Stimulated activated CD8-positive, alpha-beta memory T cell treated with anti-CD3 and anti-CD28 coated beads, Interleukin-2, amount 100 ng/mL, for 1 hour (primary cell): ENCODE data around the gene COQ9.
A peak's percentile ranks its signal among the peaks of the same experiment; 100 is the strongest.
"Not testable (repeated sequence)": the region's sequence is repeated elsewhere in the genome, so short reads cannot be mapped to it uniquely, and the experiment has no call there.

Experiments
- DNase-seq, 2 donors: peaks; one replicate each; pipeline ENCODE4 v3.0.0-alpha.2; 2020; ENCODE audit warnings: low read depth in 2 of 2

Gene COQ9, protein sequence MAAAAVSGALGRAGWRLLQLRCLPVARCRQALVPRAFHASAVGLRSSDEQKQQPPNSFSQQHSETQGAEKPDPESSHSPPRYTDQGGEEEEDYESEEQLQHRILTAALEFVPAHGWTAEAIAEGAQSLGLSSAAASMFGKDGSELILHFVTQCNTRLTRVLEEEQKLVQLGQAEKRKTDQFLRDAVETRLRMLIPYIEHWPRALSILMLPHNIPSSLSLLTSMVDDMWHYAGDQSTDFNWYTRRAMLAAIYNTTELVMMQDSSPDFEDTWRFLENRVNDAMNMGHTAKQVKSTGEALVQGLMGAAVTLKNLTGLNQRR

DNA sequence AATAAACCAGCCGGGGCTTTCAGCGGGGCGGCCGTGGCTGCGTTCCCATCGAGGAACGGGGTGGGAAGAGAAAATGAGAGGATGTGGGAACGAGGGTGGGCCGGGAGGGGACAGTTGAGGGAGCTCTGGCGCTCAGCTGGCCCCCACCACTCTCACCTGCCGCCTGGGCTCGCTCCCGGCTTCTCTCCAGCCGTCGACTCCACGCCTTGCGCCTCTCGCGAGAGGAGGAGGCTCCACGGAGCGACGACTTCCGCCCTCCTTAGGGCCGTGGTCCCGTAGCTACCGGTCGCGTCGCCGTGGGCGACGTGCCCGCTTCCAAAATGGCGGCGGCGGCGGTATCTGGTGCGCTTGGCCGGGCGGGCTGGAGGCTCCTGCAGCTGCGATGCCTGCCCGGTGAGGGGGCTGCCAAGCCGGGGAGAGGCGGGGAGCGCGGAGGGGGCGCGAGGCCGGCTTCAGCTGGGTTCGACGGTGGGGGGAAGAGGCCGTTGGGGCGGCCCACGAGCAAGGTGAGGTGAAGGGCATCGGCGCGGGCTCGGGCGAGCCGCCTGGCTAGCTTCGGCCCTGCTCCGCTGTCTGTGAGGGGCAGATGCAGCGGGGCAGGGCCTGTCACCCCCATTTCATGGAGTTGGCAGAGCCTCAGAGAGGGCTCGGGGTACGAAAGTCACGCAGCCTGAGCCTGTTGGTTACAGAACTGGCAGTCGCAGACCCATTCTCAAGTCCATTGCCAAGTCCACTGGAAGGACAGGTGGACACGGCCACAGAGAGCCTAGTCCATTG lies at the start of gene COQ9, which contains the start of gene CIAPIN1:
TSS of gene COQ9 (plus strand) at position 294 of the 777 bp plus-strand sequence. CDS start at position 321, 27 bp downstream.
TSS of gene CIAPIN1 (minus strand) at position 200 of the 777 bp plus-strand sequence. CDS start 6,457 bp downstream, outside the sequence.
- peak; percentile 84 to 87 for DNase-seq

DNA sequence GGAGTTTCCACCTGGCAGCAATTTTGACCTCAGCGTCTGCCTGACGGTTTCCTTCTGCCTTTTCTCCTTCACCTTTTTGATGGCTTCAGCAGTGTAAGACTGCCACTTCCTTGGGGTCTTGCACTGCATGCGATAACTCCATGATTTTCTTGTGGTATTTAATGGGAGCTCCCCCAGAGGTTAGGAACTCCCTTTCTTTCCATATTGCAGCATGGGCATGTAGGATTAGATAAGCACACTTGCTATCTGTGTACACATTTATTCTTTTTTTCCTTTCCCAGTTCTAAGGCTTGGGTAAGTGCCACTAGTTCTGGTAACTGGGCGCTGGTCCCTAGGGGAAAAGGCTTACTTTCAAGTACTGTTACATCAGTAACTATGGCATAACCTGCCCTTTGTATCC lies 49.8 kb upstream of the COQ9 start:
- not testable (repeated sequence) for DNase-seq

DNA sequence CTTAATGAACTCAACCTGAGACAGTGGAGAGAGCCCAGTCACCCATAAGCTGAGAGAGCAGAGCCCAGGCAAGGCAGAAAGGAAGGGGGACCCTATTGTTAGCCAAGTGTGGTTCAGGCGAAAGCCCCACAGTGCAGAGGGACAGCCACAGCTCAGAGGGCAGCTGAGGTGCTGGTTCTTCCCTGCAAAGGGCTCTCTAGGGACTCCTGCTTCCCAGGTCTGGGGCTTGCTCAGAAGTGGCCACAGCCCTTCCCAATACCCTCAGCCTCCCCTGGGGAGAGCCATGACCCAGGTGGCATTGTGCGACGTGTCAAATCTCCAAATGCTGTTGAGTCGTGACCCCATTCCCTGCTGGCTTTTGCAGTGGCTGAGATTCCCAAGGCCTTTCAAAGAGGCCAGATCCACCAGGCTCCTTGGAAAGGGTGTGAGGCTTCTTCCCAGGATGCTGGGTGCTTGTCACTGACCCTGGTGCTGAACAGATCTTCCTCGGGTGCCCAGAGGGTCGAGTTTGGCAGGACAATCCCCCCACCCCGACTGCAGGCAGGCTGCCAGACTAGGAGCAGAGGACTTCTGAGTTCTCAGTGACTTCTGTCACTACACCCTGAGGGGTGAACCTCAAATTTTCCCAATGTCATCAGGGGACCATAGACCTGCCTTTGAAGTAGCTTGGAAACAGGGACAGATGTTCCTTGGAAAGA lies 45.2 kb upstream of the COQ9 start:
- DNase-seq, result no peak

DNA sequence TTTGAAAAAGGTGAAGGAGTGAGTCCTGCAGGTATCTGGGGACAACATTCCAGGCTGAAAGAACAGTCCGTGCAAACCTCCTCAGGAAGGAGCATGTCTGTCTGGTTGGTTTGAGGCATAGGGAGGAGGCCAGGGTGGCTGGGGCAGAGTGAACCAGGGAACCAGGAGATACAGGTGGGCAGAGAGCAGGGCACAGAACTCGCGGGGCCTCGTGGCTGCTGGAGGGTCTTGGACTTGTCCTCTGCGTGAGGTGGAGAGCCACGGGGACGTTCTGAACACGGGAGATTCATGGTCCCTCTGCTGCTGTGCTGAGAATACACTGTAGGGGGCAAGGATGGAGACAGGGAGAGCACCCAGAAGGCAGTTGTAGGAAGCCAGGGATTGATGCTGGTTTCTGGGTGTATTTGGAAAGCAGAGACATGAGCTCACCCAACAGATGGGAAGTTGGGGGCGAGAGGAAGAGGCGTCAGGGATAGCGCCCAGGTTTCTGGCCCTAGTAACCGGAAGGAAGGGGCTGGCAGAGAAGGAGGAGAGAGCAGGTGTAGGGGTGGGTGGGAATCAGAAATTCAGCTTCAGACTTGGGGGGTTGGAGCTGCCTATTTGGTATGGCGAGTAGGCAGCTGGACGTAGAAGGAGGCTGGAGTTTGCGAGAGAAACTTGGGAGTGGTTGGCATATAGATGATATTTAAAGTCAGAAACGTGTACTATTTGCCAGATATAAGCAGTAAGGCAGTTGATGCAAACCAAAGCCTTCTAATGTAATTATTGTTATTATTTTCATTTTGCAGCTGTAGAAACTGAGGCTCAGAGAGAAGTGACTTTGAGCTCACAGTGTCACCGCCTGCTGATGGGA lies 43.1 kb upstream of the COQ9 start, which contains the start of gene CCL17:
TSS of gene CCL17 (plus strand) at position 803 of the 853 bp plus-strand sequence. CDS start 9,166 bp downstream, outside the sequence.
- DNase-seq, result no peak

DNA sequence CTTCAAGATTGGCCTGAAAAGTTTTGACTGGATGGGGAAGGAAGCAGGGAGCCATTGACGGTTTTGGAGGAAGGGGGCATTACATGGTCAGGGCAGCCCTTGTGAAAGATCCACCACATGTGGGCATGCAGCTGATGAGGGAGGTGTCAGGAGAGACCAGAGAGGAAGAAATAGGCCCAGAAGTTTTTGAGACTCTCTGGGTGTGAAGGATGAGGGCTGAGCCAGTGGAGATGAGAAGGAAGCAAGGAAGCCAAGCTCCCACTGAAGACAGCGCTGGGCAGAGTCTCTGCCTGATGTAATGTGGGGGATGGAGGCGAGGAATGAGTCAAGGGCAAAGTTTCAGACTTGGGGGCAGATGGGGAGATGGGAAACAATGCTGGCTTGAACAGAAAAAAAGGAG lies 42.2 kb upstream of the COQ9 start:
- DNase-seq, result no peak

DNA sequence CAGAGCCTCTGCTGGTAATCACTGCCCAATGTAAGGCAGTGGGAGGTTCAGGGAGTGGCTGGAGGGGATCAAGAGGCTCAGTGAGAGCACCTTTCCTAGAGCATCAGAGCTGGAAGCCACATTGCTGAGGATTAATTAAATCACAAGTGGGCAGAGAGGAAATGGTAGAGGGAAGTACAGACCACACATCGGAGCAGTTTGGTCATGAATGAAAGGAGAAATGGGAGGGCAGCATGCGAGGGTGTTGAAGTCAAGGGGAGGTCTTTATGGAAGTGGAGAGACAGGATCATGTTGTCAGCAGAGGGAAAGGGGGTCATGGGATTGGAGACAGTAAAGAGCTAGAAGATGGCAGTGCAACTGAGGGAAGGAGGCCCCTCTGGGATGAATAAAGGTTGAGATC lies 40.4 kb upstream of the COQ9 start:
- no peak for DNase-seq

DNA sequence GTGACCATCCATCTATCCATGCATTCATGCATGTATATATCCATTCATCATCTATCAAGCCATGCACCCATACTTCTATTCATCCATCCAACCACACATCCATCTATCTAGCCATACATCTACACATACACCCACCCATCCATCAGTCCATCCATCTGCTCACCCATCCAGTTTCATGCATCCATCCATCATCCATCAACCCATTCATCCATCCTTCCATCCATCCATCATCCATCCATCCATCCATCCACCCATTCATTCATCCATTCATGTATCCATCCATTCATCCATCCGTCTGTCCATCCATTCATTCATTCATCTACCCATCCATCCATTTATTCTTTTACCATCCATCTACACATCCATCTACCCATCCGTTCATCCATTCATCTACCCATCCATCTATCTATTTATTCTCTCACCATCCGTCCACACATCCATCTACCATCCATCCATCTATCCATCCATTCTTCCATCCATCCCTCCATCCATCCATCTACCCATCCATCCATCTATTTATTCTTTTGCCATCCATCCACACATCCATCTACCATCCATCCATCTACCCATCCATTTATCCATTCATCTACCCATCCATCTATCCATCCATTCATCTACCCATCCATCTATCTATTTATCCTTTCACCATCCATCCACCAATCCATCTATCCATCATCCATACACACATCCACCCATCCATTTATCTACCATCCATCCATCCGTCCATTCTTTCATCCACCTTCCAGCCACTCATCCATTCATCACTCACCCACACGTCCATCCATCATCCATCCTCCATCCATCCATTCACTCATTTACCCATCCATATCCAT lies 39.5 kb upstream of the COQ9 start:
- DNase-seq, result no peak

DNA sequence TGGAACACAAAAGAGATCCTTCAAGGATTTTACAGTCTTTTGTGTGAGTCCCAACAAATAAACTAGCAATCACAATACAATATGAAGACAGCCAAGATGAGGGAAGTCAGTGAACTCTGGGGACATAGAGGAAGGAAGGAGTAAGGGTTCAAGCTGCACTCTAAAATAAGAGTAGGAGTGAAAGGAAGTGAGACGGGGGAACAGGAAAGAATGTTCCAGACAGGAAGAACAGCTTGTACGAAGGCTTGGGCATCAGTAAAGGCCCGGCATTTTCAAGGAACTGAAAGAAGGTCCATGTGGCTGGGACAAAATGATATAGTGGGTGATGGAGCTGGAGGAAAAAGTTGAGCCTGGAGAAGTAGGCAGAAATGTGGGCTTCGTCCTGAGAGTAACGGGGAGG lies 38.2 kb upstream of the COQ9 start:
- no peak for DNase-seq

DNA sequence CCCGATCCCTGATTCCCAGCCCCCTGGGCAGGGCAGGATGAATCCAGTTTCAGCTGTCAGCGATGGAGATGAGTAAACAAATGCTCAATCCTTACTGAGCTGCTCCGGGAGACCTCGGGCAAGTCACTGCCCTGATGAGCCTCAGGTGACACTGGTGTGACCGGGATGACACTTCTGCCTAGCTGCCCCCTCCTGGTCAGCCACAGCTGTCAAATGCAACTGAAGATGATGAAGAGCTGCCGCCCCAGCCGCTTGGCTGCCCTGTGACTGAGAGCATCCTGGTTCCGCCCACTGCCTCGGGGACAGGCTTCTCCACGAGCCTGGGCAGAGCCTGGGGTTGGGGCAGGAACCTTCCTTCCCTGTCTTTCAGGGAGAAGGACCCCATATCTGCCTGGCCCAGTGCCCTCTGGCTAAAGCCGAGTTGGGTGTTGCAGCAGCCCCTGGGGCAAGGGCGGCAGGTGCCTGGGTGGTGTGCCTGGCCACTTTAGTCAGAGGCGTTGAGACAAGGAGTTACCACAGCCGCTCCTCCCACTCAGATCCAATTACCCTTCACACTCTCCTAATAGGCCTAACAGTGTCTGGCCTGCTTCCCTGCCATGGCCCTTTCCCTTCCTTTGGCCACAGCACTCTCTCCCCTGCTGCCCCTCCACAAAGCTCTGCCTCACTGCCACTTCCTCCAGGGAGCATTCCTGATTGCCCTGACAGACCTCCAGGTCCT lies 37.2 kb upstream of the COQ9 start:
- no peak for DNase-seq

DNA sequence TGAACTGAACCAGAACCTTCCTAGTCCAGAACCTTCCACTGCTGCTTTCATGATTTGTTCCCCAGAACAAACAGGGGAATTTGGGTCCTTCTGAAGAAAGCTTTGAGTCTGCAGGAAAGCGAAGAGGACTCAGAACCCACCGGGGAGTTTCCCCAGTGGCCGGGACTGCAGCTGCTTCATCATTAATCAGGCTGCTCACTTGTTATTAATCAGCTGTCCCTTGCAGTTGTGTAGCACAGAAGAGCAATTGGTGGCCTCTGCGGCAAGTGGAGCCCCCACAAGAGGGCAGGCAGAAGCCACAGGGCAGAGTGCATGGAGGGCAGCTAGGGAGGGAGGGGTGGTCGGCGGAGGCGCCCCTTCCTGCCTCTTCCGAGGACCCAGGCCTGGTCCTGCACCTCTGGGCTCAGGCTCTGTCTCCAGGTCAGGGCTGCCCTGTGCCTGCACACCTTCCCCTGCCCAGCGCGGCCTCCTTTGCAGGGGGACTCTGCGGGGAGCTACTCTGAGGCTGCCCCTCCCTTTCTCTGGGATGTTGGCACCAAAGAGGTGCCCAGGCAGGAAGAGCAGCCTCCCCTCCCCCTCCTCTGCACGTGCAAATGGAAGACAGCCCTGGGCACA lies 35.8 kb upstream of the COQ9 start:
- DNase-seq, result no peak

DNA sequence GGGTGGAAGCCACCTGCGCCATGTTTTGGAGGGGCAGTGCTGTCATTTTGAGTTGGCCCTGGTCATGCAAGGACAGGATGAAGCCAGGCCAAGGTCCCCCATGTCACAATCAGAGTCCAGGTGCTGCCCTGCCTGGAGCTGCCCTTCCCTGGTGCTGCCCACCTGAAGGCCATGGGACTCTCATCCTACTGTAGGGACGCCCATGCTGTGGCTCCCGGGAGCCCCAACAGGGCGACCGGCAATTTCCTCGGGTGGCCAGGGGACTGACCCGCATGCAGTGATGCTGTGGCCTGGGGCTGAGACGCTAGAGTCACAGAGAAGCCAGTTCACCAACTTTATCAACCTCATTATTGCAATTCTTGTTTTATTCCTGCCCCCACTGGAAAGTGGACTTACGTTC lies 34.7 kb upstream of the COQ9 start:
- DNase-seq, result no peak

DNA sequence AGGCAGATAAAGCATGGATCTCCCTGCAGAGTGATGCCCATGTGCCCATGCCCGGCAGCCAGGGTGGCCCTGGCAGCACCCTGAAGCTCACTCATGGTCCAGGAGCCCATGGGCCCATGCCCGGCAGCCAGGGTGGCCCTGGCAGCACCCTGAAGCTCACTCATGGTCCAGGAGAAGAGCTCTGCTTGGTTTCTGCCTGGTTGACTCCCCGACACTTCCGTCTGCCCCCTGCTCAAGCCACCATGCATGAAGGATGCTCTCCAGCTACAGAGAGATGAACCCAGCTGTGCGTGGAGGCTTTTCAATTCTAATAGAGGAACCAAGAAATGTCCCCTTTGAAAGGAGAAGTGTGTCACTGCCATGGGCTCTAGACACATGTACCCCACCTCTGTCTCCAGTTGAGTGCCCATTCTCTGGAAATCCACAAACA lies 34.0 kb upstream of the COQ9 start:
- no peak for DNase-seq

DNA sequence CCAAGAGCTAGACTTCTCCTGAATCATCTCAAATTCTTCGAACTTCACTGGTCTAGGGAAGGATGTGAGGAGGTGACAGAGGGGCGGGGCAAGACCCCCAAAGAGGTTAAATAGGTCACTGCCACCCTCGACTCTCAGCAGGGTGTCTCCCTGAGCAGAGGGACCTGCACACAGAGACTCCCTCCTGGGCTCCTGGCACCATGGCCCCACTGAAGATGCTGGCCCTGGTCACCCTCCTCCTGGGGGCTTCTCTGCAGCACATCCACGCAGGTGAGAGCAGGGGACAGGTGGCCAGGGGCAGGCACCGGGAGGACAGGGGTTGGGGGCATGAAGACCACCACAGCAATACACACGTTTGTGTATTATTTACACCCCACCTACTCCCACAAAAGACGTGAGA lies 33.5 kb upstream of the COQ9 start:
- DNase-seq, result no peak

DNA sequence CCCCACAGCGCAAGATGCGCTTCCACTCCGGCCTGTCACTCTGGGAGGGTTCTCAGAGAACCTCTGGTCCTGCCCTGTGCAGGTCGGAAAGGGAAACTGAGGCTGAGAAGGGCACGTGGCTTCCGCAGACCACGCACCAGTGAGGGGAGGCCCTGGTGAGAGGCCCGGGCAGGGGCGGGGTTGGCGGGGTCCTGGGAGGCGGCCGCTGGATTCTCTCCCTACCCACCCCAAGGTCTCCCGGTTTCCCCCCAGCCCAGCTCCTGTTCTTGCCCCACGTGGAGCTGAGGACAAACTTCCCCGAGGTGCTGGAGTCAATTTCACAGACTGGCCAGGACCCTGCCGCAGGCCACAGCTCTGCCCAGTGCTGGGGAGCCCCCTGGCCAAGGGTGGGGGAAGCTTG lies 31.2 kb upstream of the COQ9 start:
- no peak for DNase-seq

DNA sequence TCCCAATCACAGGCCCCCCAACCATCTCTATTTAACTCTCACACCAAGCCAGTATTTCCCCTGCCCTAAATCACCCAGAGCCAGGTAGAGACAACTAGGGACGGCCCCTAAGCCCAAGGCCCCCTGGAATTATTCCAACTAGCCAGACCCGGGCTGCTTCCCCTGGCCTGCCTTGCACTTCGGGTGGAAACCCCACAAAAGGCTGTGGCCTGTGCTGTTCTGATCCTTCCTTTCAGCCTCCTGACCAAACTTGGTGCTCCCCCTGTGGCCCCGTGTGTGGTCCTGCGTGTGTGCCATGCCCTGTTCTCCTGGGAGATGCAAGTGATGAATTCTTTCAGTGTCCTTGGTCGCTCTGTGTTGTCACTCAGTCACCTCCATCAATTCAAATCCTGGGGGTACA lies 27.8 kb upstream of the COQ9 start:
- DNase-seq, result no peak

DNA sequence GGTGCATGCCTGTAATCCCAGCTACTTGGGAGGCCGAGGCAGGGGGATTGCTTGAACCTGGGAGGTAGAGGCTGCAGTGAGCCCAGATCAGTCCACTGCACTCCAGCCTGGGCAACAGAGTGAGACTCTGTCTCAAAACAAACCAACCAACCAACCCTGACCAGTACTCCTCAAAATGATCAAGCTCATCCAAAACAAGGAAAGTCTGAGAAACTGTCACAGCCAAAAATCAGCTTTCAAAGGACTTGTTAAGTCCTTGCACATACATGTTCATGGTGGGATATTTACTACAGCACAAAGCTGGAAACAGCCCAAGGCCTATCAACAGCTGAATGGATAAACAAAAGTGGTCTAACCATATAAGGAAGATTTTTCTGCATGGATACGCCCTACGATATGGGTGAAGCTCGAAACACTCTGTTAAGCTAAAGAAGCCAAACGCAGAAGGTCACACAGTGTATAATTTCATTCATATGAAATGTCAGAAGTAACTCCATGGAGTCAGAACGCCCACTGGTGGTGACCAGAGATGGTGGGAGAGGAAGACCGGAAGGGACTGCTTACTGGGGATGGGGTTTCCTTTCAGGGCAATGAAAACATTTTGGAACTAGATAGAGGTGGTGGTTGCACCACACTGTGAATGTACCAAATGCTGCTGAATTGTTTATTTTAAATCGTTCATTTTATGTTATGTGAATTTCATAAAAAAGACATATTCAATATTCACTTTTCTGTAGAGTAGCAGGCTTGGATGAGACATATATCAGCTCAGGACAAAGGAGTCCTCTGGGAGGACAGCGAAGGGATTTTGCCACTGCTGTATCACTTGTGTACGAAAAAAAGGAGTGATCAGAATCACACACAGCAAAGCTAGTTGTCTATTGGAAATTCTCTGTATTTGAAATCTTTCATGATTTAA lies 25.0 kb upstream of the COQ9 start:
- DNase-seq, result no peak

DNA sequence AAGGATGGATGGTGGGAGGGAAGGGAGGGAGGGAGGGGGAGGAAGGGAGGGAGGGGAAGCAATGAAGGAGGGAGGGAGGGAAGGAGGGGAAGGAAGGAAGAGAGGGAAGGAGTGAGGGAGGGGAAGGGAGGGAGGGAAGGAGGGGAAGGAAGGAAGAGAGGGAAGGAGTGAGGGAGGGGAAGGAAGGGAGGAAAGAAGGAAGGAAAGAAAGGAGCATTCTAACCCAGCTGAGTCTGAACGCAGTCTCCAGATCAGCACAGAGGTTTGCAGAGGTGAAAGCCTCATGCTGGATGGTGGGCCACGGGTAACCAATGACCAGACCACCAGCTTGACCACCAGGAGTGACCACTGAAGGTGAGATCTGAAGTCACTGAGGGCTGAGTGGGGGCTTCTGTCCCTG lies 24.1 kb upstream of the COQ9 start:
- no peak for DNase-seq

DNA sequence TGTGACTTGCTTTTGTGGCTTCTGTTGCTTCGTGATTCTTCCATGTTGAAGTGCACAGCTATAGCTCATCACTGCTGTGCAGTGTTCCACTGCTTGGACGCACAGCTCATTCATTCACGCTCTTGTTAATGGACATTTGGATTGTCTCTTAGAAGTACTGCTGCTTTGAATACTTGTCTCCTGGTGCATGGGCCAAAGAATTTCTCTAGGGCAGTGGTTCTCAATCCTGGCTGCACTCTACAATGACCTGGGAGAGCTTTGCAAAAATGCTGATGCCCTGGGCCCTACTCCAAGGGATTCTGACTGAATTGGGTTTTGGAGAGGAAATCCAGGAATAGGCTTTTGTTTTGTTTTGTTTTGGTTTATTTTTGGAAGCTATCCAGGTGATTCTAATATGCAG lies 22.7 kb upstream of the COQ9 start:
- DNase-seq, result no peak
